Stimulated activated CD4-positive, alpha-beta T cell treated with anti-CD3 and anti-CD28 coated beads, Interleukin-15, amount 100 ng/mL, for 48 hours (primary cell): ENCODE data around the gene NUP188.

ENCODE experiments used
- DNase-seq, 2 donors: peaks; one replicate each; pipeline ENCODE4 v3.0.0-alpha.2; 2020; ENCODE audit warnings: low read depth in 2 of 2

NUP188 gene

GRCh38 chr9:129007766-129008468 is 60.4 kb downstream of the NUP188 start:
- no peak for DNase-seq

GRCh38 chr9:129008469-129008965 is 61.0 kb downstream of the NUP188 start:
- DNase-seq = no peak

DNA sequence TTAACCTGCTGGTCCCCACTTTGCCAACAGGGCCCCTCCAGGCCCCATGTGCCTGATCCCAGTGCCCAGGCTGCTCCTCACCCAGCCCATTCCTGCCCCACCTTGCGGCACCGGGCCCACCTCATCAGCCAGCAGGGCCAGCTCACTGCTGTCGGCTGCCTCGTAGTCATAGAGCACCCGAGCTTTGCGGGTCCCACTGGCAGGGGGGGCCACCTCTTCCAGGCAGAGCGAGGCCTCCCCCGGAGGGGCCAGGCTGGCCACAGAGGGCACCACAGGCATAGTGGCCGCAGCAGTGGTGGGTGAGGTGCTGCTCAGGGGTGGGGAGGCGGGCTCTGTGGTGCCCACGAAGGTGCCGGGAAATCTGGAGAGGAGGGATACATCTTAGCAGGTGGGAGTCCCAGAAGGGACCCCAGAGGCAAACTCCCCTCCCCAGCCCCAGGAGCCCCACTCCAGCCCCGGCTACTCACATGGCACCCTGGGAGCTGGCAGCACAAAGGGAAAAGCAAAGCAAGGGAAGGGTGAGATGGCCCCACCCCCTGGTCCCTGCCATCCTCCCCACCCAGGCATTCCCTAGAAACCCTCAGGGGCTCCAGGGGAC is 61.6 kb downstream of the NUP188 start:
- no peak for DNase-seq

DNA sequence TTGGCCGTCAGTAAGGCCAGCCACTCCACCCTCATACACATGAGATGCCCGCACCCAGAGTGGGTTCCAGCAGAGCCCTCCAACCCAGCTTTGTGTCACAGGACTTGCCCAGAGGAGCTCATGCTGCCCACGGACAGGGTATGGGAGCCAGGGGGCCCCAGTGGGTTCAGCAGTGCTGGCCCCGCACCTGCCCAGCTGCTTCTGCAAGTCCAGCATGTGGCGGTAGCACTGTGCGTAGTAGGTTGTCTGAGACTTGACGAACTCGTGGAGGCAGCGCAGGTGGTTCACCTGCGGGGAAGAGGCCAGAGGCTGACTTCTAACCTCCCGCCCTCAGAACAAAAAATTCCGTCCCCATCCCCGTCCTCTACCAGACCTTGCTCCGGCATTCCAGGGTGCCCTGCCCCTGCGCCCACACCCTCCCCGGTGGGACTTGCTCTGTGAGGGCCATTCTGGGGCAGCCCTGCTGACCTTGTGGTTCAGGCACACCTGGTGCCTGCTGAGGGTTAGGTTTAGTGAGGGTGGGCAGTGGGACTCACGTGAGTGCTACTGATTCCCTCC is 62.2 kb downstream of the NUP188 start:
- DNase-seq = no peak

DNA sequence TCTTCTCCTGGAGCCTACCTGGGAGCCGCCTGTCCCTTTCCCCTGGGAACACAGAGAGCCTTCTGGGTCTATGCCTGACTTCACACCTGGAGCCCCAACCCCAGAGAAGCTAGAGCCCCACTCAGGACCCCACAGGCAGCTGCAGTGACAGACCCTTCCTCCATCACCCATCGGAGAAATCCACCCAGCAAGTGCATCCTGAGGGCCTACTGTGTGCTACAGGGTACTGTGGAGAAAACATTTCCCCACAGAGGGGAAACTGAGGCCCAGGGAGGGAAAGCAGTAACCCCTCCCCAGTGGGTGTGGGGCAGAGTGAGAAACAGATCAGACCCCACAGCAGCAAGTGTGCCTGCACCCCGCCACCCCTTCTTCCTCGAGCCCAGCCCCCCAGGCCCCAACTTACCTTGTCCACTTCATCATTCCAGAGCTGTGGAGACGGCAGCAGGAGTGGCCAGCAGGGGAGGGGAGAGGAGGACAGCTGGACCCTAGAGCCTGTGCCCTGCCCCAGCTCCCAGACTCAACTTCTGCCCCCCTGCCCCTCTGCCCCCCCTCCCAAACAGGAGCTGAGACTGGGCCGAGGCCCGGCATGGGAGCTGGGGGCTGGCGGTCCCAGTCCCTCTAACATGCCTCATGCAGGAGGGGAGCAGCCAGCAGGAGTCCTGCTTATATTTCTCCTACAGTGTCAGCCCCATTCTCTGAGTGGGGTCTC is 62.9 kb downstream of the NUP188 start:
- DNase-seq = no peak

- DNase-seq = no peak
Measured at GRCh38 chr9:129011170-129011569, 63.7 kb downstream of the NUP188 start.

DNA sequence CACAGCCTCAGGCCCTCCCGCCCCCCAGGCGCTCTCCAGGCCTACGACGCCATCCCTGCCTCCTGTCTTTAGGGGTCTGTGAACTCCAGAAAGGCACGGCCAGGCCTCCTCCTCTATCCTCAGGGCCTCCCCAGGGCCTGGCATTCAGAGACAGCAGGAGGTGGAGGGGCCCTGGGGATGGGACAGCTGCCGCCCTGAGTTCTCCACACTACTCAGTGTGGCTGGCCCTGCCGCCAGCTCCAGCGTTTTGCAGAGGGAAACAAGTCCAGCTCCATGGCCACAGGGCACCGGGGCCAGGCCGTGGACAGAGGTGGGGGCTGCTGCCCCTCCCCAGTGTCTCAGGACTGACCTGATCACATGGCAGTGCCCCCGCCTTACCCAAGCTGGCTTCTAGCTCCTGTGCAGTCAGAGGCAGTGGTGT is 64.3 kb downstream of the NUP188 start:
- no peak for DNase-seq

DNA sequence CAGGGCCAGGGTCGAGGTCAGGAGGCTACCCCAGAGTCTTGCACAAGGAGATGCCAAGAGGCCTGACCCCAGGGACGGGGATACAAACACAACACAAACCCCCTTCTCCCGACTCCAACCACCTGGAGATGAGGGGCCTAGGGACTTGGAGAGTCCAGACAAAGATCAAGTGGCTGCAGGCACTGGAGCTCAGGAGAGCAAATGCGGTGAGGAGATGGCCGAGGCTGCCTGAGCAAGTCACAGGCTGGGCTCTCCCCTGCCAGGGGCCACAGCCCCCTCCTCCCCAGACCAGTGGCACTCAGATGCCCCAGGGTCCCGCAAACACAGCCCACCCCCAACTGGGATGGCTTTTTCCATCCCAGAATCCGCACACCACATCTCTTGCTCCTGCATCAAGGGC is 64.8 kb downstream of the NUP188 start:
- DNase-seq = no peak

- no peak for DNase-seq
Measured at GRCh38 chr9:129012893-129013448, 65.5 kb downstream of the NUP188 start.

GRCh38 chr9:129013674-129014073 is 66.2 kb downstream of the NUP188 start:
- DNase-seq = no peak

DNA sequence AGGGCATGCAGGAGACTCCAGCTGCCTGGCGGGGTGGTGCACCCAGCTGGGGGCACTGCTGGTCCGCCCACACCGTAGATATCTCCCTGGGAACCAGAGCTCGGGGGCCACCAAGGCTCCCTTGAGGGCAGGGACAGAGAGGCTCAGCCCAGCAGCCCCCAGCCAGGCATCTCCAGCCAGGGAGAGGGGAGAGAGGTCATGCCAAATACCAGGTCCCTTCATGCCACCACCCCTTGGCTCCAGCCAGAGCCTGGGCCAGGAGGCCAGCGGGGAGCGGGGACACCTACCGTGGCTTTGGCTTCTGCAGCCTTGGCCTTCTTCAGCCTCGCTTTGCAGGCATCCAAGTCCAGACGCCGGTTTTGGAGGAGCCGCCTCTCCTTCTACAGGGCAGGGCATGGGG is 66.6 kb downstream of the NUP188 start:
- DNase-seq = no peak

DNA sequence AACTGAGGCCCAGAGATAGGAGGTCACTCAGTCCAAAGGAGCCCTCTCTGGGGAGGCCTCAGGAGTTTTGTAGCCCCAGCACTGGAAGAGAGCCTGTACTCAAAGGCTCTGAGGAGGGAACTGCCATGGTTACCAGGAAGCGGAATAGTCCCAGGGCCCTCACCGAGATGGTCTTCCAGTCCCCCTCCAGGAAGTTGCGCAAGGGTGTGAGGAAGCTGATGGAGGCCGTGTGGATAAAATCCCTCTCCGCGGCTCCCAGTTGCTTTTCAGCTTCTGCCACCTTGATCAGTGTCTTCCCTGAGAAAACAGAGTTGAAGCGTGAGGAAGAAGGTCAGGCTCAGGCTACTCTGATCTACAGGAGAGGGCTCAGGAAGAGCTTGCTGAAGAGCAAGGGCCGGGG is 67.1 kb downstream of the NUP188 start:
- DNase-seq = no peak

GRCh38 chr9:129021091-129021490 is 73.6 kb downstream of the NUP188 start:
- DNase-seq = no peak

GRCh38 chr9:129022037-129022436 is 74.5 kb downstream of the NUP188 start:
- DNase-seq = no peak

- DNase-seq = no peak
Measured at GRCh38 chr9:129023036-129023907, 75.8 kb downstream of the NUP188 start.

GRCh38 chr9:129023908-129024233 is 76.4 kb downstream of the NUP188 start:
- no peak for DNase-seq

DNA sequence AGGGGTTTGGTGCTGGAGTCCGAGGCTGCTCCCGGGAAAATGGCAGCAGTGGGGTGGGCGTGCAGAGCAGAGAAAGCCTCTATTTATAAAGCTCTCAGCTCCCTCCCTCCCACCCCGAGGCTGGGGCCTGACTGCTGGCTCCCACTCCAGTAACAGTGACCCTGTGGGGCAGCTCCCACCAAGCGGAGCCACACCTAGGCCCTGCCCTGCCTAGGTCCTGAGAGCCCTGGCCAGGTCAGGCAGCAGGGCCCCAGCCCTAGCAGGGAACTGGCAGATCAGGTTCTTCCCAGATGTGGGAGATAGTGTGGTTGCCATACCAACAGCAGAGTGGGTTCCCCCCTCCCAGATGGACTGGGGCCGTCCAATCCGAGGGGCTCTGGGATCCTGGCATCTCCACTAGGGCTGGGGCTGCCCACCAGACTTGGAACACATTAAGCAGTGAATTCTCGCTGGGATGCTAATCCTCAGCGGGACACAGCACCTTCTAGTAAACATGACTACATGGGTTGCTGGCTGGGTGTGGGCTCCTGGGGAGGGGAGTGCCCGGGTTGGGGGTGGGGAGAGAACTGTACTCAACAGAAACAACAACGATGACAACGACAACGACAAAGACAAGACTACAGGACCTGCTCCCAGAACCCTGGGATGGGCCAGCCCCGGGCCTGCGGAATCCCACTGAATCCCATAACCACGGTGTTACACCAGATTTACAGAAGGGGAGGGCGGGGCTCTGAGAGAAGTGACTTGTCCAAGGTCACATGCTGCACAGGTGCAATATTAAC is 79.1 kb downstream of the NUP188 start:
- DNase-seq = no peak

DNA sequence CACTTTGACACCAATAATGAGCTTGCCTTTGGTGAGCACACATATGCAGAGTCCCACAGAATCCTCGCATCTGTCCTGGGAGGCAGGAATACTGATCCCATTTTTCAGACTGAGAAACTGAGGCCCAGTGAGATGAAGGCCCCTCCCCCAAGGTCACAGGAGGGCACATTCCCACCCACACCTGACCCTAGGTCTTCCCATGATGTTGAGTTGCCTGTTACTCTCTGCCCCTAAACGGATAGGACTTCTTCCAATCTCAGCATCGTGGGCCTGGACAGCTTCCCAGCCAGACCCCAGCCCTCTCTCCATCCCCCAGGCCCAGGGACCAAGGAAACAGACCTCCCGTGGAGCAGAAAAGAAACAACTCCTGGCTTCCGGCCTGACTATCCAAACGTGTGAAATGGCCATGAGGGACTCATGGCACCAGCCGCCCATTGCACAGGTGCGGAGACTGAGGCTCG is 79.8 kb downstream of the NUP188 start:
- DNase-seq = no peak

DNA sequence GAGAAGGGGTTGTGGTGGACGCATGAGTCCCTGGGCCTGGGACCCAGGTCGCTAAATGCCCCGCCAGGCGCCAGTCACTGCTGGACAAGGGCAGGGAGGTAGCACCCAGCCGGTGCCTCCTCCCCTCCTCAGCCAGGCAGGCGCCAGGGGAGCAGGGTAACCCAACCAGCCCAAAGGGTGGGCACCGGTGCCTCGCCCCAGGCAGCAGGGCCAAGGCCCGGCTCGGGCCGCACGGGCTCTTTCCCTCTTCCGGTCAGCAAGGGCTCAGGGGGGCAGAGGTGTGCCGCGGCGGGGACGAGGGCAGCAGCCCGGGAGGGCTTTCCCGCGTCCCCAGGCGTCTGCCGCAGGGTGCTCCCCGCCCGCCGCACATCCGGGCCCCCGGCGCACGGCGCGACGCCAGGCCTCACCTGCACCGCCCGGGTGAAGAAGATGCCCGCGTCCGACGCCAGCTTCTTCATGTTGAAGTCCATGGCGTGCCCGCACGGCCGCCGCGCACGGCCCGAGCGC is 80.2 kb downstream of the NUP188 start:
- peak in 1 of 2 donors; percentile 56 for DNase-seq
